PC-9 (cell line): ENCODE results near the gene TBL1XR1. TPM values are rescaled to one million over a fixed set of nuclear protein-coding genes. Genes with fewer than 3 reads are reported as not detected.
"Not testable (repeated sequence)": the region's sequence is repeated elsewhere in the genome, so short reads cannot be mapped to it uniquely, and the experiment has no call there.

ENCODE experiments used
- BruUV-seq: library from RNA; stranded (reverse); fragments of 400-500 nt; replicated peaks from 2 replicates; lab custom pipeline; 2021; lab: Mats Ljungman, UMichigan
- CTCF ChIA-PET: fragments of 300-600 bp; sonication (Branson Sonifier 250); formaldehyde crosslinking; loops from one replicate; lab custom pipeline; 2022; ENCODE audit warnings: antibody characterized with exemption; lab: Charles Lee
- POLR2A ChIA-PET: fragments of 300-600 bp; sonication (Branson Sonifier 250); formaldehyde crosslinking; loops from one replicate; lab custom pipeline; 2022; ENCODE audit warnings: antibody characterized with exemption; ENCODE audit not compliant: unreplicated experiment; lab: Charles Lee
- DNase-seq, 2 experiments: peaks; one replicate each; pipeline versions ENCODE4 v3.0.0 to v3.0.0-alpha.2; 2015 to 2022; ENCODE audit warnings: mixed read lengths in 1 of 2
- H2AFZ ChIP-seq: fragments of 200-600 bp; sonication (generic); 2 replicates; pipeline ENCODE4 v1.8.1; 2017; ENCODE audit warnings: antibody characterized with exemption
- H3F3A ChIP-seq: fragments of 200-600 bp; sonication (generic); 2 replicates; pipeline ENCODE4 v1.8.1; 2017; ENCODE audit warnings: antibody characterized with exemption, mild to moderate bottlenecking, low read depth; ENCODE audit not compliant: insufficient read depth
- H3K27ac ChIP-seq: fragments of 200-600 bp; sonication (generic); 2 replicates; pipeline ENCODE4 v1.6.1; 2016; ENCODE audit warnings: mixed run types
- H3K27me3 ChIP-seq: fragments of 200-600 bp; sonication (generic); 2 replicates; pipeline ENCODE4 v1.6.1; 2016; ENCODE audit warnings: low read depth, mixed run types; ENCODE audit not compliant: insufficient read depth
- H3K36me3 ChIP-seq: fragments of 200-600 bp; sonication (generic); 2 replicates; pipeline ENCODE4 v1.6.1; 2016; ENCODE audit warnings: low read depth, mixed run types
- H3K4me1 ChIP-seq: fragments of 200-600 bp; sonication (generic); replicated peaks from 2 replicates; pipeline ENCODE4 v1.6.1; 2016; ENCODE audit warnings: mixed run types; ENCODE audit not compliant: insufficient read depth
- H3K4me2 ChIP-seq: fragments of 200-600 bp; sonication (generic); 2 replicates; pipeline ENCODE4 v1.6.1; 2017; ENCODE audit warnings: mixed run types
- H3K4me3 ChIP-seq: fragments of 200-600 bp; sonication (generic); 2 replicates; pipeline ENCODE4 v1.6.1; 2016; ENCODE audit warnings: mixed run types
- H3K79me2 ChIP-seq: fragments of 200-600 bp; sonication (generic); 2 replicates; pipeline ENCODE4 v1.6.1; 2017; ENCODE audit warnings: low read depth, mixed run types
- H3K9me2 ChIP-seq: fragments of 200-600 bp; sonication (generic); 2 replicates; pipeline ENCODE4 v1.8.1; 2017; ENCODE audit warnings: mild to moderate bottlenecking; ENCODE audit not compliant: insufficient read depth
- H3K9me3 ChIP-seq: fragments of 200-600 bp; sonication (generic); 2 replicates; pipeline ENCODE4 v1.8.1; 2016; ENCODE audit warnings: low read depth; ENCODE audit not compliant: insufficient read depth
- H4K20me1 ChIP-seq: fragments of 200-600 bp; sonication (generic); 2 replicates; pipeline ENCODE4 v1.8.1; 2017; ENCODE audit not compliant: insufficient read depth
- CTCF ChIP-seq: fragments of 200-600 bp; sonication (generic); conservative IDR thresholded peaks from 2 replicates; pipeline ENCODE4 v1.6.1; 2017; ENCODE audit warnings: mixed run types, antibody characterized with exemption, mild to moderate bottlenecking, moderate library complexity
- EZH2 ChIP-seq: fragments of 200-600 bp; sonication (generic); IDR thresholded peaks from 2 replicates; pipeline ENCODE4 v1.8.0; 2017; ENCODE audit warnings: antibody characterized with exemption, low read depth
- intact Hi-C: fragments of 100-400 bp; cut with micrococcal nuclease; formaldehyde crosslinking; loops from one replicate; pipeline ENCODE4 v1.10.0; 2022; ENCODE audit not compliant: unreplicated experiment
- total RNA-seq: library from RNA; stranded (reverse); gene quantifications from 2 replicates; pipeline ENCODE4 v1.2.3, GENCODE V29; 2021

TBL1XR1 gene
- total RNA-seq, 1 experiment from 2014 or later, result 243 TPM

DNA sequence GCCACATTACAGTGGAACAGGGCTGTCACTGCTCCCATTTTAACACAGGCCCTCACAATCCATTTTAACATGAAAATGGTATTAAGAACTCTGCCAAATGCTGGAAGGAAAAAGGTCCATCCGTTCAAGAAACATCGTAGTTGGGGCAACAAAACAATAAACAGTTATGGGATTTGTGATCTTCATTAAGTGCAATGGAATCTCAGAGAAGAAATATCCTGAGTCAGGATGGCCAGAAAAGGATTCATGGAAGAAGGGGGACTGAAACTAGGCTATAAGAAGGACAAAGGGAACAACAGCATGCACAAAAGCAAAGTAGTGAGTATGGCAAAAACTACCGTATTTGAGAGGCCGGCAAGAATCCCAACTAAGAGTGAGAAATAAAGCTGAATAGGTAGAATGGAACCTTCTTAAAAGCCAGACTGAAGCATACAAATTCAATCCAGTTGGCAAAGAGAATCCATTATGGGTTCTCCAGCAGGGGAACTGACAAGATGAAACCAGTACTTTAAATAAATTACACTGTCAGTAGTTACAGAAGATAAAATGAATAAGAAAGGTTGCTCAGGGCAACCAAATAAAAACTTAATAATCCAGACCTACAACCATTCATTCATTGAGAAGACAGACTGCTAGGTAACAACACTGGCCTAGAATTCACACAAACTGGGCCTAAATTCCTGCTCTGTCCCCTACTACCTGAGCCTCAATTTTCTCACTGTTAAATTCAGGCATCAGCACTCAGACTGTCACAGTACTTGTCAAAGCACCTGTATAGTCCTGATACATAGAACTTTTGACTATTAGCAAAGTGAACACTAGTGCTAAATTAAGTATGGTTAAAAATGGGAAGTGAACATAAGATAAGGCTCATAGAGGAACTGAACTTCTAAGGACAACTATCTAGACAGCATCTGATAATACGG lies 6.3 kb downstream of the TBL1XR1 start:
- peaks cover 21% of the 10 kb centered on the region; the same call in 1 of the 2 replicates for H3F3A ChIP-seq
- no peak overlapping the region for H2AFZ ChIP-seq
- ChIA-PET CTCF (no interaction called here), POLR2A (no interaction called here)
- H3K9me3 ChIP-seq, result no peaks in the 10 kb centered on the region
- H3K4me3 ChIP-seq, result no peak overlapping the region
- H3K4me2 ChIP-seq, result peak overlapping the region; percentile 35
- TF ChIP-seq CTCF, result no peak
- no peak for TF ChIP-seq EZH2
- H3K4me1 ChIP-seq, result peaks cover 32% of the 10 kb centered on the region
- H3K9me2 ChIP-seq, result no peaks in the 10 kb centered on the region
- intact Hi-C loops, result loop anchor here (10.0 kb wide), 1 partner anchor 964 kb away; no protein-coding TSS in a partner anchor
- no TSS peak for BruUV-seq
- DNase-seq, result no peak
- peaks cover 100% of the 10 kb centered on the region for H3K79me2 ChIP-seq
- peaks cover 39% of the 10 kb centered on the region for H3K36me3 ChIP-seq
- peak overlapping the region; percentile 31 for H3K27ac ChIP-seq
- H3K27me3 ChIP-seq, result no peaks in the 10 kb centered on the region
- peaks cover 43% of the 10 kb centered on the region for H4K20me1 ChIP-seq

- H3K4me3 ChIP-seq, H3K27ac ChIP-seq, DNase-seq, CTCF ChIA-PET, H3K4me2 ChIP-seq, H3K27me3 ChIP-seq, BruUV-seq, H3K9me2 ChIP-seq, H3K9me3 ChIP-seq, H2AFZ ChIP-seq: not testable (repeated sequence)
- Histone ChIP-seq H4K20me1 (peaks cover 51% of the 10 kb centered on the region), H3K36me3 (peaks cover 34% of the 10 kb centered on the region), H3K4me1 (peaks cover 32% of the 10 kb centered on the region), H3K79me2 (peaks cover 100% of the 10 kb centered on the region), H3F3A (peaks cover 14% of the 10 kb centered on the region; the same call in 1 of the 2 replicates)
- POLR2A ChIA-PET, result interaction anchor here (0.7 kb wide), 1 partner anchor 80 kb away, joined by 3 read pairs; no protein-coding TSS in a partner anchor
- intact Hi-C loops, result loop anchor here (10.0 kb wide), 1 partner anchor 965 kb away; no protein-coding TSS in a partner anchor
These were observed 7.1 kb downstream of the TBL1XR1 start for GRCh38 chr3:177190184-177190583.

DNA sequence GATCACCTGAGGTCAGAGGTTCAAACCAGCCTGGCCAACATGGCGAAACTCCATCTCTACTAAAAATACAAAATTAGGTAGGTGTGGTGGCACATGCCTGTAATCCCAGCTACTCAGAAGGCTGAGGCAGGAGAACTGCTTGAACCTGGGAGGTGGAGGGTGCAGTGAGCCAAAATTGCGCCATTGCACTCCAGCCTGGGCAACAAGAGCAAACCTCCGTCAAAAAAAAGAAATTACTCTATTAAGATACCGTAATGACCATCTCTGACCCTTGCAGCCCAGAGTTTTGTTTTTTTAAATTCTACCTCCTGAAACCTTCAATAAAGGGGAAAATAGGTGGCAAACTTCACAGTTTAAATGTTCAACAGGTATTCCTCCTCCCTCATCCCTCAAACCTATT lies 9.0 kb downstream of the TBL1XR1 start:
- CTCF ChIA-PET, H3K4me2 ChIP-seq, H3K4me3 ChIP-seq, DNase-seq, H3K9me2 ChIP-seq, intact Hi-C loops, H2AFZ ChIP-seq, H3K27me3 ChIP-seq, BruUV-seq, H3K9me3 ChIP-seq: not testable (repeated sequence)
- POLR2A ChIA-PET, result interaction anchor here (0.6 to 0.7 kb wide), 2 partner anchors 11 to 667 kb away, joined by 3 to 6 read pairs; no protein-coding TSS in a partner anchor
- Histone ChIP-seq H3F3A (peaks cover 13% of the 10 kb centered on the region; the same call in 1 of the 2 replicates), H3K27ac (0 out of 2 replicates have a peak overlapping the region, but pooled peaks have one; percentile 22), H4K20me1 (peaks cover 70% of the 10 kb centered on the region), H3K79me2 (peaks cover 100% of the 10 kb centered on the region), H3K36me3 (peaks cover 26% of the 10 kb centered on the region), H3K4me1 (peaks cover 15% of the 10 kb centered on the region)

GRCh38 chr3:177186306-177186705 lies 11.0 kb downstream of the TBL1XR1 start:
- H4K20me1 ChIP-seq, result peaks cover 82% of the 10 kb centered on the region
- CTCF ChIA-PET, result no interaction called here

More at GRCh38 chr3:177186306-177186705, 11.0 kb downstream of the TBL1XR1 start:
- TF ChIP-seq CTCF, result no peak
- no peak for TF ChIP-seq EZH2
- no peak overlapping the region for H3K27ac ChIP-seq
- no peak overlapping the region for H2AFZ ChIP-seq
- H3K4me1 ChIP-seq, result peaks cover 11% of the 10 kb centered on the region
- no peaks in the 10 kb centered on the region for H3K9me2 ChIP-seq
- no peaks in the 10 kb centered on the region for H3K9me3 ChIP-seq
- H3K4me2 ChIP-seq, result no peak overlapping the region
- no peak overlapping the region for H3K4me3 ChIP-seq
- peaks cover 20% of the 10 kb centered on the region; the same call in 1 of the 2 replicates for H3F3A ChIP-seq
- H3K36me3 ChIP-seq, result peaks cover 16% of the 10 kb centered on the region
- no TSS peak for BruUV-seq
- H3K27me3 ChIP-seq, result no peaks in the 10 kb centered on the region
- peak in 1 of 2 experiments; percentile 39 for DNase-seq
- H3K79me2 ChIP-seq, result peaks cover 100% of the 10 kb centered on the region
- intact Hi-C loops, result no loop called here
- POLR2A ChIA-PET, result no interaction called here
